ENCODE data around the gene NKPD1.

The NKPD1 gene

GRCh38 chr19:45113628-45114027, 47.2 kb downstream of the NKPD1 start:
- DNase-seq: no peak

DNA sequence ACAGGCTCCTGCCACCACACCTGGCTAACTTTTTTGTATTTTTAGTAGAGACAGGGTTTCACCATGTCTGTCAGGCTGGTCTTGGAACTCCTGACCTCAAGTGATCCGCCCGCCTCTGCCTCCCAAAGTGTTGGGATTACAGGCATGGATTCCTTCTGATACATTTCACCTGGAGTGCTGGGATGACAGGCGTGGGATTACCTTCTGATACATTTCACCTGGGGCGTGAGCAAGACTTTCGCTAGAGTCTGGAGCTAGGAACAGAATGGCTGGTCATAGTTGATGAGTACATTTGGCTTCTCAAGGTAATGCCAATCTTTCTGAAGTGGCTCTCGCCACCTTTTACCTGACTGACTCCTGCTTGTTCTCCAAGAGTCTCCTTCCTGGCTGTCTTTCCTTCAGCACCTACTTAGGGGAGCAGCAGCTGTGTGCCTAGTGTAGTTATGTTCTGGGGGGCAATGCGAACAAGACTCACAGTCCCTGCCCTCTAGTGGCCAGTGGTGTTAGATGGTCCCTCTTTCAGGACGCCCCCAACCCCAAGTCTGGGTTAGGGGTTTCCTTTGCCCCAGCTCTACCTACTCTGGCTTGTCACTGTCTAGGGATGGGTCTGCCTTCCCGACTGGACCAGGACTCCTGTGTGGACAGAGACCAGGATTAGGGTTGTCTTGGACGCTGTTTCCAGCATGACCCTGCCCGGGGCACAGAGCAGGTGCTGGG, 48.5 kb downstream of the NKPD1 start:
- no peak for DNase-seq
